Trophoblast cell (in vitro differentiated cells and primary cell): ENCODE measurements around the gene APOL1.

Experiments
- DNase-seq, 2 donors: peaks; one replicate each; pipeline ENCODE4 v3.0.0-alpha.2; 2016
- H2AFZ ChIP-seq: 2 replicates; pipeline ENCODE4 v1.6.1; 2013; ENCODE audit warnings: low read length, moderate library complexity, mild to moderate bottlenecking; ENCODE audit not compliant: insufficient read depth, poor library complexity
- H2AK5ac ChIP-seq: 2 replicates; pipeline ENCODE4 v1.6.1; 2013; ENCODE audit warnings: mild to moderate bottlenecking, low read length
- H2BK120ac ChIP-seq: 2 replicates; pipeline ENCODE4 v1.6.1; 2013; ENCODE audit warnings: low read length, mild to moderate bottlenecking, moderate library complexity; ENCODE audit not compliant: insufficient read depth, poor library complexity
- H2BK12ac ChIP-seq: 2 replicates; pipeline ENCODE4 v1.6.1; 2013; ENCODE audit warnings: mild to moderate bottlenecking, low read length, moderate library complexity
- H2BK5ac ChIP-seq: 2 replicates; pipeline ENCODE4 v1.6.1; 2013; ENCODE audit warnings: low read length, low read depth, moderate library complexity, mild to moderate bottlenecking; ENCODE audit not compliant: poor library complexity
- H3K14ac ChIP-seq: 2 replicates; pipeline ENCODE4 v1.6.1; 2013; ENCODE audit warnings: mild to moderate bottlenecking, low read length
- H3K18ac ChIP-seq: 2 replicates; pipeline ENCODE4 v1.6.1; 2013; ENCODE audit warnings: mild to moderate bottlenecking, low read length
- H3K23ac ChIP-seq: 2 replicates; pipeline ENCODE4 v1.6.1; 2013; ENCODE audit warnings: low read length
- H3K27ac ChIP-seq: 2 replicates; pipeline ENCODE4 v1.5.1; 2013; ENCODE audit warnings: low read depth, mild to moderate bottlenecking, inconsistent platforms, low read length, moderate library complexity
- H3K27me3 ChIP-seq: 2 replicates; pipeline ENCODE4 v1.6.1; 2013; ENCODE audit warnings: inconsistent platforms, mild to moderate bottlenecking, low read length, moderate library complexity; ENCODE audit not compliant: insufficient read depth
- H3K36me3 ChIP-seq, 2 experiments: 1 replicate in 1 of 2; 2 replicates in 1 of 2; pipeline ENCODE4 v1.6.1; 2013; ENCODE audit warnings: low read length in 2 of 2, mild to moderate bottlenecking in 2 of 2, moderate library complexity in 1 of 2; ENCODE audit not compliant: insufficient read depth in 2 of 2, control insufficient read depth in 1 of 2
- H3K4ac ChIP-seq: 2 replicates; pipeline ENCODE4 v1.6.1; 2013; ENCODE audit warnings: low read depth, mild to moderate bottlenecking, low read length, moderate library complexity
- H3K4me1 ChIP-seq, 2 experiments: 1 replicate in 1 of 2; 2 replicates in 1 of 2; pipeline ENCODE4 v1.6.1; 2013; ENCODE audit warnings: low read length in 2 of 2, mild to moderate bottlenecking in 2 of 2, moderate library complexity in 1 of 2; ENCODE audit not compliant: insufficient read depth in 2 of 2, control insufficient read depth in 1 of 2
- H3K4me2 ChIP-seq: 2 replicates; pipeline ENCODE4 v1.6.1; 2013; ENCODE audit warnings: inconsistent platforms, mild to moderate bottlenecking, low read length, moderate library complexity
- H3K4me3 ChIP-seq: 2 replicates; pipeline ENCODE4 v1.5.1; 2013; ENCODE audit warnings: mild to moderate bottlenecking, low read depth, low read length, inconsistent platforms
- H3K79me1 ChIP-seq: one replicate; pipeline ENCODE4 v1.6.1; 2013; ENCODE audit warnings: low read length
- H3K79me2 ChIP-seq: 2 replicates; pipeline ENCODE4 v1.6.1; 2013; ENCODE audit warnings: low read length, mild to moderate bottlenecking; ENCODE audit not compliant: control insufficient read depth, insufficient read depth, poor library complexity
- H3K9ac ChIP-seq: 2 replicates; pipeline ENCODE4 v1.6.1; 2013; ENCODE audit warnings: mild to moderate bottlenecking, low read length
- H3K9me3 ChIP-seq: 2 replicates; pipeline ENCODE4 v1.6.1; 2013; ENCODE audit warnings: low read depth, mild to moderate bottlenecking, control low read depth, inconsistent platforms, low read length; ENCODE audit not compliant: insufficient read depth
- H4K12ac ChIP-seq: 2 replicates; pipeline ENCODE4 v1.6.1; 2013; ENCODE audit warnings: low read depth, mild to moderate bottlenecking, low read length, moderate library complexity
- H4K8ac ChIP-seq: 2 replicates; pipeline ENCODE4 v1.6.1; 2013; ENCODE audit warnings: low read depth, mild to moderate bottlenecking, low read length, moderate library complexity
- H4K91ac ChIP-seq: one replicate; pipeline ENCODE4 v1.6.1; 2013; ENCODE audit warnings: low read depth, mild to moderate bottlenecking, low read length, moderate library complexity
- WGBS: extraction: QIAGEN DNeasy Blood & Tissue Kit; methylation state at CpG from one replicate; pipeline ENCODE4 v1.1.7; 2013; ENCODE audit warnings: missing lambda C conversion rate; ENCODE audit not compliant: insufficient read length, insufficient coverage; ENCODE audit errors: extremely low coverage; 5-methylcytosine and 5-hydroxymethylcytosine counted together

The APOL1 gene

GRCh38 chr22:36213586-36213985 lies 39.3 kb upstream of the APOL1 start:
- Histone ChIP-seq H4K12ac (no peak overlapping the region), H3K9ac (no peak overlapping the region), H3K9me3 (peaks cover 3% of the 10 kb centered on the region), H3K4me3 (no peak overlapping the region), H3K79me1 (no peaks in the 10 kb centered on the region), H3K79me2 (no peaks in the 10 kb centered on the region), H4K8ac (no peak overlapping the region), H3K18ac (no peak overlapping the region), H3K23ac (no peak overlapping the region), H3K4ac (no peak overlapping the region), H3K27ac (no peak overlapping the region), H2AFZ (no peak overlapping the region), H3K14ac (no peak overlapping the region), H4K91ac (no peak overlapping the region), H2BK12ac (no peak overlapping the region), H3K4me2 (no peak overlapping the region), H3K27me3 (no peaks in the 10 kb centered on the region), H3K4me1 (no peaks in the 10 kb centered on the region), H2BK5ac (no peak overlapping the region), H2AK5ac (no peak overlapping the region), H3K36me3 (no peaks in the 10 kb centered on the region), H2BK120ac (no peak overlapping the region)
- WGBS = no CpG with 5 or more reads among the region's 4 CpGs
- no peak for DNase-seq

GRCh38 chr22:36215981-36216380 lies 37.0 kb upstream of the APOL1 start:
- Histone ChIP-seq H4K8ac (no peak overlapping the region), H3K27ac (no peak overlapping the region), H3K79me1 (no peaks in the 10 kb centered on the region), H3K23ac (no peak overlapping the region), H3K4me1 (no peaks in the 10 kb centered on the region), H3K18ac (no peak overlapping the region), H3K36me3 (no peaks in the 10 kb centered on the region), H3K9ac (no peak overlapping the region), H4K91ac (no peak overlapping the region), H3K9me3 (no peaks in the 10 kb centered on the region), H2BK120ac (no peak overlapping the region), H3K4me3 (no peak overlapping the region), H4K12ac (no peak overlapping the region), H2AFZ (no peak overlapping the region), H2BK12ac (no peak overlapping the region), H3K14ac (no peak overlapping the region), H2BK5ac (no peak overlapping the region), H3K4me2 (no peak overlapping the region), H2AK5ac (no peak overlapping the region), H3K79me2 (no peaks in the 10 kb centered on the region), H3K4ac (no peak overlapping the region), H3K27me3 (no peaks in the 10 kb centered on the region)
- no peak for DNase-seq
- no CpG with 5 or more reads among the region's 2 CpGs for WGBS

GRCh38 chr22:36218648-36219193 lies 34.2 kb upstream of the APOL1 start:
- no peak overlapping the region for H3K14ac ChIP-seq
- no peaks in the 10 kb centered on the region for H3K27me3 ChIP-seq
- no peak overlapping the region for H3K4me2 ChIP-seq
- no peak overlapping the region for H4K91ac ChIP-seq
- H3K36me3 ChIP-seq = no peaks in the 10 kb centered on the region
- H2BK5ac ChIP-seq = no peak overlapping the region
- H4K12ac ChIP-seq = no peak overlapping the region
- no CpG with 5 or more reads among the region's 7 CpGs for WGBS
- H2BK12ac ChIP-seq = no peak overlapping the region
- H3K79me2 ChIP-seq = no peaks in the 10 kb centered on the region
- H3K4me3 ChIP-seq = no peak overlapping the region
- no peaks in the 10 kb centered on the region for H3K79me1 ChIP-seq
- H2BK120ac ChIP-seq = no peak overlapping the region
- no peak overlapping the region for H3K4ac ChIP-seq
- peaks cover 2% of the 10 kb centered on the region for H3K9me3 ChIP-seq
- no peak overlapping the region for H4K8ac ChIP-seq
- H3K9ac ChIP-seq = no peak overlapping the region
- no peak overlapping the region for H3K23ac ChIP-seq
- no peaks in the 10 kb centered on the region for H3K4me1 ChIP-seq
- no peak for DNase-seq
- H2AK5ac ChIP-seq = no peak overlapping the region
- no peak overlapping the region for H2AFZ ChIP-seq
- H3K18ac ChIP-seq = no peak overlapping the region
- no peak overlapping the region for H3K27ac ChIP-seq

GRCh38 chr22:36220451-36220921 lies 32.4 kb upstream of the APOL1 start:
- Histone ChIP-seq H3K79me2 (no peaks in the 10 kb centered on the region), H2AK5ac (no peak overlapping the region), H2BK120ac (no peak overlapping the region), H4K8ac (no peak overlapping the region), H3K18ac (no peak overlapping the region), H3K27ac (no peak overlapping the region), H3K9ac (no peak overlapping the region), H2AFZ (no peak overlapping the region), H3K9me3 (peaks cover 2% of the 10 kb centered on the region), H3K14ac (no peak overlapping the region), H3K4me2 (no peak overlapping the region), H3K4ac (no peak overlapping the region), H2BK12ac (no peak overlapping the region), H3K4me1 (no peaks in the 10 kb centered on the region), H2BK5ac (no peak overlapping the region), H4K91ac (no peak overlapping the region), H4K12ac (no peak overlapping the region), H3K23ac (no peak overlapping the region), H3K27me3 (no peaks in the 10 kb centered on the region), H3K36me3 (no peaks in the 10 kb centered on the region), H3K79me1 (no peaks in the 10 kb centered on the region), H3K4me3 (no peak overlapping the region)
- no CpG with 5 or more reads among the region's 9 CpGs for WGBS
- peak; percentile 32 to 38 for DNase-seq
